Measurements from ENCODE around the gene ARHGAP6. TPM values are rescaled to one million over a fixed set of nuclear protein-coding genes. Genes with fewer than 3 reads are reported as not detected.
"Not testable (repeated sequence)": the region's sequence is repeated elsewhere in the genome, so short reads cannot be mapped to it uniquely, and the experiment has no call there.

The ARHGAP6 gene
- total RNA-seq, 1 experiment from 2014 or later: 0.21 TPM

DNA sequence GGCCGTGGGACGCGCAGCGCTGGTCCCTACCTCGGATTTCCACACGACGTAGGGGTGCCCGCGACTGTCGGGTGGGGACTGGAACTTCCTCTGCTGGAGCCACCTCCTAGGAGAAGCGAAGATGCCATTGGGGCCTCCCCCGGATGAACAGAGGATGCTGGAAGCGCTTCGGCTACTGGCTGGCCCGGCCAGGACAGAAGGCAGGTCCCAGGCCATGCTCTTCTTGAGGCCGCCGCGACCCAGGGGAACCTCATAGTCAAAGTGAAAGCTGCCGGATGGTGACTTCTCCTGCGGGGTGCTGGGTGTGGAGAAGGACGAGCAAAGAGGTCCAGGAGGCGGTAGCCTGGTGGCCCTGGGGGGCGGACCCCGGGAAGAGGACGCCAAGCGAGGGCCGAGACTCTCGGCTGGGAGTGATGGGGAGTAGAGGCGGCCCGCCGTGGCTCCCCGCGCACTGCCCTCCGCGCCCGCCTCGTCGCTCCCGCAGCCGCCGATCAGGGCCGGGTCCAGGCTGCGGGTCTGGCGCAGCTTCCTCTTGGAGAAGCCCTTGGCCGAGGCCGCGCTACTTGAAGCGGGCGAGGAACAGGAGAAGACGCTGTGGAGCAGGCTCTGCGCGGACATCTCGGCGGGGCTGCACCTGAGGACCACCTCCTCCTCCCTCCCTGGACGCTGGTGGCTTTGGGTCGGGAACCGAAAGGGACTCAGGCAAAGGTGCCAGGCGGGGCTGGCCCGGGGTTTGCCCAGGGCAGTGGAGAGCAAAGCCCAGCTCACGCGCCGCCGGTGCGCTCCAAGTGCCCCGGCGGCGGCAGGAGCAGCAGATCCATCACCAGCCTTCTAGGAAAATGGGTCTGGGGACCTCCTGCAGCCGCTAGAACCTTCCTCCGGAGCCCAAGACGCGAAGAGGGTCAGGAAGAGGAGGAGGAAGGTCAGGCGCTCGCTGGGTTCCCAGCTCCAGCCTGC is 1.2 kb downstream of the ARHGAP6 start:
- no peak for DNase-seq (ENCODE audit: low read depth, low spot score)
- in situ Hi-C loops (cut with HindIII; ENCODE audit: low pct_unique_long_range_greater_than_20kb, low sequenced_read_pairs): no loop called here

DNA sequence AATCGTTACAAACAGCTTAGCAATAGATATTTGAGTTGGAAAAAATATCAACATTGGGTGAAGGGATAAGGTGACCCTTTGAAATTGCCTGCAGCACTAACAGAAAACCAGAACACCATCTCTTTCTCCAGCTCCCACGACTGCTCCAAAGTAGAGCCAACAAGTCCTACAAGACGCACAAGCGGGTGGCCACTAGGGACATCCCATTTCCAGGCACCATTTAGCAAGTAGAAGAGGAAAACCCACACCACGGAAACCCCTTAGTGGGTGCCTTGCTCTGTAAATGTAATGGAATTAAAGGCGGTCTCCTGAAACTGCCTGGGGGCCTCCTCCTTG is 1.9 kb downstream of the ARHGAP6 start:
- DNase-seq (ENCODE audit: low read depth, low spot score): no peak
- in situ Hi-C loops (cut with HindIII; ENCODE audit: low pct_unique_long_range_greater_than_20kb, low sequenced_read_pairs): no loop called here

DNA sequence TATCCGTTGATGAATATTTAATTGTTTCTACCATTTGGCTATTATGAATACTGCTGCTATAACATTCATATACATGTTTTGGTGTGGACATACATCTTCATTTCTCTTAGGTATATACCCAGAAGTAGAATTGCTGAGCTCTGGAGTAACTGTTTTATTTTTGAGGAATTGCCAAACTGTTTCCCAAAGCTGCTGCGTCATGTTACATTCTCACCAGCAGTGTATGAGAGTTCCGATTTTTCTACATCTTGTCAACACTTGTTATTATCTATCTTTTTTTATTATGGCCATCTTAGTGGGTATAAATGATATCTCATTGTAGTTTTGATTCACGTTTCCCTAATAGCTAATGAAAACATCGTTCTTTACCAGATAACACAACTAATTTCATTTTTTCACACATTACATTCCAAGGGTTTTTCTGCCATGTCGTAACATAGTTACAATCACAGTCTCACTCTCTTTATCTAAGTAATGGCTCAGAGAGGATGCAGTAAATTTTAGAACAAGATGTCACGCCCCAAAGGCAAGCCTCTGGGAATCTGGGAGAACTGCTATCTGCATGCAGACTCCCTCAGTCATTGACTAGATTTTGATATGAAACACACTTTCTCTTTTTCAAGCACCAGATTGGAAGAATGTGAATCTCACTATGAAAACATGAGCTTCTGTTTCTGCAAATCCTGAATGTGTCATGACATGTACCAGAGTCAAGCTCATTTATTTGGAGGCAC is 10.3 kb downstream of the ARHGAP6 start:
- DNase-seq (ENCODE audit: low read depth, low spot score): no peak
- in situ Hi-C loops (cut with HindIII; ENCODE audit: low pct_unique_long_range_greater_than_20kb, low sequenced_read_pairs): no loop called here

DNA sequence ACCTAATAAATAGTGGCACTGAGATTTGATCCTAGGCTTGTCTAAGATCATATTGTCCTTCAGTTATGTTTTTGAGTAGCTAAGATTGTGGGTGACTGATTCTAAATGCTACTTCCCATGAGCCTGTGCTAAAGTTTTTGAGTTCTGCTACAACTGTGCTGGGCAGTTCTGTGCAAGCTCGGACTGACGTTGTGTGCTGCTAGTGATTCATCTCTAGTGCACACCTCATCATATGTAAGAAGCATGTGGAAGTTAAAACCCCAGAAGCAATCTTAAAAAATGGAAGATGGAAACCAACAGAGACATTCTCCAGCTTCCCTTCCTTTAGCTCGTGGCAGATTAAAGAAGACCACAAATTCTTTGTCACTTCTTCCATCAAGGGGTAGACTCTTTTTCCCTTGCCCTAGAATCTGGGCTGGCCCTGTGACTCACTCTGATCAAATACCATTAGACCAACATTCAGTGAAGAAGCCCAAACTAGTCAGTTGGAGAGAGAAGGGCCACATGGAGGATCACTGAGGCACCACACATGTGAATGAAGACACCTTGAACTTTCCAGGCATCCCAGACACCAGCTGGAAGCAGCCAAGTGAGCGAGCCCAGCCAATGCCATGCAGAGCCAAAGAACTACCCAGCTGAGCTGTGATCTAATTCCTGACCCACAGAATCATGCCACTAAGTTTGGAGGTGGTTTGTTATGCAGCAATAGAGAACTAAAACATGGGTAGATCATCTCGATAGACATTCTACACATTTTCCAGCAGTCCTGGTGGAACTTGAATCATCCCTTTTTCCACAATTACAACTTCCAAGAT is 16.8 kb downstream of the ARHGAP6 start:
- no peak for DNase-seq (ENCODE audit: low read depth, low spot score)
- in situ Hi-C loops (cut with HindIII; ENCODE audit: low pct_unique_long_range_greater_than_20kb, low sequenced_read_pairs): no loop called here

DNA sequence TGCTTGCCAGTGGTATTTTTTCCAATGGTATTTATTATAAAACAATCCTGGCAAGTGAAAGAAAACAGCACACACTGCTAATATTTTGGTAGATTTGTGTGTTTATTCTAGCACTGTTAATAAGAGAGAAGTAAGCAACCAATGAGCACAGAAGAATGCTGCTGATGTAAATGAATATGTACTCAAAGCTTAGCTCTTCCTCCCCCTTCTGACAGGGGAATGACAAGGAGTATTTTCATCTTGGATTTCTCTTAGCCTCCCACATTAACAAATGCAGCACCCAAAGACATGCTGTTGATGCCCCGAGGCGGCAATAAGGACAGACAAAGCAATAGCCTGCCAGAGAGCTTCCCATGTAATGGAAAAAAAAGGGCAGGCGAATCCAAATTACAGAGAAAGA is 18.6 kb downstream of the ARHGAP6 start:
- no peak for DNase-seq (ENCODE audit: low read depth, low spot score)
- in situ Hi-C loops (cut with HindIII; ENCODE audit: low pct_unique_long_range_greater_than_20kb, low sequenced_read_pairs): no loop called here

DNA sequence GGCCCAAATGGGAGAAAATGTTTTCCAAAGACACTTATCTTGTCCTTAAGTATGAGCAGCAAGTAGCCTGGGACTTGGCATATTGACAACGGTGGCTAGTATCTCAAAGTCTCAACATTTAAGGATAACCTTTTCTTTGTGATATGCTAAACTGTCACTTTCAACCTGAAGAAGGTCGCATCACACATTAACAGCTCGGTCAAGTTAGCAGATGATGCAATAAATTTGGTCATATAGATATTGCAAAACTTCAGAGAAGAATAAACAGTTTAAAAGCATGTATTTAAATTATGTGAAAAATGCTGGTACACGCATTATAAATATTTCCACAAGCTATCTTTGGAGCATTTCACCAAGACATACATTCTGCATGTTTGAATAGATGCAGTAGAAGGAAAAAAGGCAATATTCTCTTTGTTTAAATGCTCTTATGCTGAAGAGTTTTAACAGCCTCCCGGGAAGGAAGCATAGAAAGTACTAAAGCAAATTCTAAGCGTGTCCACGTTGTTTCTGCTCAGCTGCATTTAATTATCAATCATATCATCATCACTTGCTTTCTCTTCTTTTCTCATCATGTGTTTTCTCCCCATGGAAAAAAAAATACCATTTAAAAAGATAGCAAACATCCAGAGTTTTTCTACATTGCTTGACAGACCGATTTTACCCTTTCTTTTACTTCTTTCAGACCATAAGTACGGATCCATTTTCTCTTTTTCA is 24.2 kb downstream of the ARHGAP6 start:
- in situ Hi-C loops (cut with HindIII; ENCODE audit: low pct_unique_long_range_greater_than_20kb, low sequenced_read_pairs): no loop called here

DNA sequence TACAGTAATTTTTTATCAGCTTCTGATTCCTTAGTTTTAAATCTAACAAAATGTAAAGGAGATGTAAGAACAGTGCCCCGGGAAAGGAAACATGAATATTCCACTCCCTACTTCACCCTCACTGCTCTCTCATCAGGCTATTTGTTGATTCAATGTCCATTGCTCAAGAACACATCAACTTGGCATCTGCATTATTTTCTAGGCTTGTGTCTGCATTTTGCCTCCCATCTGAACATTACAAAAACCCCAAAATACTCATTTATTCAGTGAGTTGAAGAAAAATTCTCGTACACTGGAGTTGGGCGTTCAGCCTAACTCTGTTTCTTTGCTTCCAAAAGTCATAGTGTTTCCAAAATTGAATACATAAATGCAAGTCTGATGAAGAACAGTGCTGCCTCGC is 25.6 kb downstream of the ARHGAP6 start:
- in situ Hi-C loops (cut with HindIII; ENCODE audit: low pct_unique_long_range_greater_than_20kb, low sequenced_read_pairs): no loop called here
- no peak for DNase-seq (ENCODE audit: low read depth, low spot score)

More for the DNA sequence above, 24.2 kb downstream of the ARHGAP6 start:
- no peak for DNase-seq (ENCODE audit: low read depth, low spot score)

DNA sequence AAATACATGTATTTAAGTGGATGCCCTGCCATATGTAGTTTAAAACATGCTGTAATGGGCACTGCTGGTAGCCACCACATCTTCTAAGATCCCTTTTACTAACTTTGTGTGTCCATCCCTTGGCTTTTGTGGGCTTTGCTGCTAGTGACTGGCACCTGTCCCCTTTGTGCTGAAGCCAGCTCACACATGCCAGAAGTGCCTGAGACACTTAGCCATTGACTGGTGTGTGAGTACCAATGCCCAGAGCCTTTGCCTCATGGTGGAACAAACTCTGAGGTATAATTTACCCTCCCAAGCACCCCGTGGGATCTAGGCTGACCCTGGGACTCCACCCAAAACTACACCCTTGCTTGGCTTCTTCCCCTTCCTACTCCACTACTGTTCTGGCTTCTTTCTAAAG is 33.0 kb downstream of the ARHGAP6 start:
- in situ Hi-C loops (cut with HindIII; ENCODE audit: low pct_unique_long_range_greater_than_20kb, low sequenced_read_pairs): no loop called here
- no peak for DNase-seq (ENCODE audit: low read depth, low spot score)

DNA sequence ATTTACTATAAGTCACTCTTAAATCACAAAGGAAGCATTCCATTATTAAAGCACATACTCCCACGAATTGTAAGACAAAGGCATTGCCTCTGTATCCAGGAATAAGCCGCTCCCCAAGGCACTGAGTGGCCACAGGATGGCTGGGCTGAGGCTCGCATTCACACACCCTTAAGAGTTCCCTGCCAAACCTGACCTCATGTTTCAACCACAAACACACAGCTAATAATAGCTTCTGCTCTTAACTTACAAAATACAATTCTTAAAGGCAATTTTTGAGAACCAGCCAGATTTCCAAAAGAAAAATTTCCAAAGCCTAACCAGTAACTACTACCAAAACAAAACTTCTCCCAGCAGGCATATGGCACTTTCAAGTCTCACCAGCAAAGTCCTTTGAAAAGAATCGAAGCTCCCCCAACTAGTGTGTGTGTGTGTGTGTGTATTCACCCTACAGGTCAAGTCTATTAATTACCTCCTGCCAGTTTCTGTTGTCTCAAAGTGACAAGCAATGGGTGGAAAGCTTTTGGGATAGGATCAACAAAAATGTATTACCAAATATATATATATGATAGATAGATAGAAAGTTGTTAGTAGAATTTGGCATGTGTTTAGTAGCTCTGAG is 36.0 kb downstream of the ARHGAP6 start:
- in situ Hi-C loops (cut with HindIII; ENCODE audit: low pct_unique_long_range_greater_than_20kb, low sequenced_read_pairs): no loop called here
- DNase-seq (ENCODE audit: low read depth, low spot score): no peak

DNA sequence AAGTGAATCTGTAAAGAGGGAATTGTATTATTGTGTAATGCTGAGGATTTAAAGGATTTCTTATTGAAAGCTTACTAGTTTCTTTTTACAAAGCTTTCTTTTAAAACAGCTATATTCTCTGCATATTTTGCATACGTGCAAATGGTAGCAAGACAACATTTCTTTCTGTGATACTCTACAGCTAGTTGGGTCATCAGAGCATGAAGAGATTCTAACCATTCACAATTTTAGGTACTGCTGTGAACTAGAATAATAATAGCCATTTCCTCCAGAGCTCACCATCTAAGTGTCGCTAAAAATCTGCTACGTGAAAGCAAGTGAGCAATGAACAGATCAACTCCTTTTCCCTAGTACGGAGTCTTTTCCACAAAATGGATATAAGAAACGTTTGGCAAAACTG is 37.3 kb downstream of the ARHGAP6 start:
- in situ Hi-C loops (cut with HindIII; ENCODE audit: low pct_unique_long_range_greater_than_20kb, low sequenced_read_pairs): no loop called here
- no peak for DNase-seq (ENCODE audit: low read depth, low spot score)

DNA sequence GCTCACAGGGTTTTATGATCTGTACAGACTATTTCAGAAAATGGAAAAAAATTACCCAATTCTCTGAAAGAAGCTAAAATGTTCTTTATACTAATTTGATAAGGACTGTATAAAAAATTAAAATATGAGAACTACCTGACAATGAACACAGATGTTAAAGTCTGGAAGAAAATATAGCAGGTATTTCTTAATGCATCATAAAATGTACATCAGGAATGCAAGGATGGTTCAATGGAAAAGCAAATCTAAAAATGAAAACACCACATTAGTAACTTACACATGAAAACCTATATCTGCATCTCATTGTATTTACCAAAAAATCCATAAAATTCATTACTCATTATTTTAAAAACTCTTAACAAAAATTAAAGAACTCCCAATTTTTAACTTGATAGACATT is 39.4 kb downstream of the ARHGAP6 start:
- in situ Hi-C loops (cut with HindIII; ENCODE audit: low pct_unique_long_range_greater_than_20kb, low sequenced_read_pairs): no loop called here

DNA sequence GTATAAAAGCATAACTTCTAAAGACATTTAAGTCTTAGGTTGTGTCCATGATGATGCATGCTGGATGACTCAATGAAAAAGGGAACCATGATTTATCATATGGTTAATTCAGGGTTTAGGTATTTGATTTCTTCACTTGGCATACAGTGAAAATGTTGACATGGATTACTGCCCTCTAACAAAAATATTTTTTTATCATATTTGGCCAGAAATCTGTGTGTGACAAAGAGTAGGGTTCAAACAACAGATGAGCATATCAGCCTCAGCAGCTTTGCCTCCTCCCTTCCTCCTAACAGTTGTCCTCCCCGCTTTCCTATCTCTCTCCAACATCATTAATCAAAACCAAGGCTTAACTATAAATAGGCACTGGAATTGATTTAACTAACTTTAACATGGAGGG is 46.3 kb downstream of the ARHGAP6 start:
- in situ Hi-C loops (cut with HindIII; ENCODE audit: low pct_unique_long_range_greater_than_20kb, low sequenced_read_pairs): no loop called here
- no peak for DNase-seq (ENCODE audit: low read depth, low spot score)

More for the DNA sequence above, 39.4 kb downstream of the ARHGAP6 start:
- DNase-seq (ENCODE audit: low read depth, low spot score): no peak

DNA sequence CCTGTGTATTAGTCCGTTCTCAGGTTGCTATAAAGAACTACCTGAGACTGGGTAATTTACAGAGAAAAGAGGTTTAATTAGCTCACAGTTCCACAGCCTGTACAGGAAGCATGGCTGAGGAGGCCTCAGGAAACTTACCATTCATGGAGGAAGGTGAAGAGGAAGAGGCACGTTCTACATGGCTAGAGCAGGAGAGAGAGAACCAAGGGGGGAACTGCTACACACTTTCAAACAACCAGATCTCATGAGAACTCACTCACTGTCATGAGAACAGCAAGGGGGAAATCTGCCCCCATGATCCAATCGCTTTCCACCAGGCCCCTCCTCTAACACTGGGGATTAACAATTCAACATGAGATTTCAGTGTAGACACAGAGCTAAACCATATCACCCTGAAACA is 51.5 kb downstream of the ARHGAP6 start:
- in situ Hi-C loops (cut with HindIII; ENCODE audit: low pct_unique_long_range_greater_than_20kb, low sequenced_read_pairs); DNase-seq (ENCODE audit: low read depth, low spot score): not testable (repeated sequence)

DNA sequence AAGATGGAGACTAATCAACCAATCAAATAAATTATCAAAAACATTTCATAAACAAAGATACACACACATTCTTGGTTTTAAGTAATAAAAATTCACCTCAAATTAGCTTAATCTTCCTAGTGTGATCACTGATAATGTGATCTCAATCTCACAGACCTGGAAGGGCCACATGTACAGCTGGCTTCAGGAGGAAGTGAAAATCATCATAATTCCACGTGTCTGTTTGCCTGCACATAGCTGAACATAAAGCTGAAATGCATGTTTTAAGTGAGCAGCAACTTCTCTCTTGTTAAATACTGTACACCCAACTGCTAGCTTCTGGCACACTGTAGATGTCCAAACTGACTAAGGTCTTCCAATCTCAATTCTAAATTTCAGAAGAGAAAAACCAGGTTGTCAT is 53.8 kb downstream of the ARHGAP6 start:
- in situ Hi-C loops (cut with HindIII; ENCODE audit: low pct_unique_long_range_greater_than_20kb, low sequenced_read_pairs): no loop called here

DNA sequence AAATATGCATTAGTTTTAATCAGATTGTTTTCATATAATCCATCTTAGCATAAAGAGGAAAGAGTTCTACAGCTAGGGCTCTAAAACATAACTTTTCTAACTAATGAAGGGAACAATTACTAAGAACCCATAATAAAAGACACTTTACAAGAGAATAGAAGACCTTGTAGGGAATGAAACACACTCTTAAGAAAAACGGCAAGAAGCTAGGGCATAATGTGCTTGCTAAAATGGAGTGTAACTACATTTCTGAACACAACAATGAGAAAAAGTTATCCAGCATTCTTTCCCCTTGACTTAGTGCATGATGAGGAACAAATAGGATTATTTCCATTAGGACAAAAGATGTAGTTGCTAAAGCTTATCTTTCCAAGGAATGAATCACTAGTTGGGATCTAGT is 54.6 kb downstream of the ARHGAP6 start:
- in situ Hi-C loops (cut with HindIII; ENCODE audit: low pct_unique_long_range_greater_than_20kb, low sequenced_read_pairs): no loop called here
- DNase-seq (ENCODE audit: low read depth, low spot score): no peak

More for the DNA sequence above, 53.8 kb downstream of the ARHGAP6 start:
- DNase-seq (ENCODE audit: low read depth, low spot score): no peak

DNA sequence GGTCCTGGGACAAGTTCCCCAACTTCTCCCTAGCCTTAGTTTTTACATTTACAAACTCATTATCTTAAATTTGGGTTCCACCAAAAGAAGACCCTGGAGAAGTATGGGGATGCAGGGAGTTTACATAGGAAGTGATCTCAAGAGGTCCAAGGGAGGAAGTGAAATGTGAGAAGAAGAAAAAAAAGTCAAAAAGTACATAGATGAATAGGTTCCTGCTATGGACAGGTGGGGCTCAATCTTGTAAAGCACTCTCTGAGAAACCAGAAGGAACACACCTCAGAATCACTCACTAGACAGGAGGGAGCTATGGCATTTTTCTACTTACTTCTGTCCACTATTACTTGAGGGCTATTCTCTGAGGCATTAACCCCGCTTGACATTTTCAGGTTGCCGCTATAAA is 56.6 kb downstream of the ARHGAP6 start:
- in situ Hi-C loops (cut with HindIII; ENCODE audit: low pct_unique_long_range_greater_than_20kb, low sequenced_read_pairs): no loop called here

DNA sequence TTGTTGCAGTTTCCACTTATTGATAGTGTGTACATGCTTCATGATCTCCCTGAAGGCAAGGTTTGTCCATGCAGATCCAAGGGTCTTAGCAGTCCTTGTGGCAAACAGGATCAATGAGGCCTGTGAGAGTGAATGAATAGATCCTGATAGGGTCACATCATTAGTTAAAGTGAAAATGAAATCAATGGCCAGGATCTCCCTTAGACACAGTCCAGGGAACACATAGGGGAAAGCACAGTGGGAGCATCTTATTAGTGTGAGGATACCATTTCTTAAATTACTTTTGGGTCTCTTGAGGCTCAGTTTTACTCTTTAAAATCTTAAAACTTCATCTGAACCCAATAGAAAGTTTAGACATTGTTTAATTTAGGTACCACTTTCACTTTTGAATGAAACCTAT is 59.3 kb downstream of the ARHGAP6 start:
- no peak for DNase-seq (ENCODE audit: low read depth, low spot score)
- in situ Hi-C loops (cut with HindIII; ENCODE audit: low pct_unique_long_range_greater_than_20kb, low sequenced_read_pairs): no loop called here

More for the DNA sequence above, 56.6 kb downstream of the ARHGAP6 start:
- DNase-seq (ENCODE audit: low read depth, low spot score): no peak
